AML-193 (cell line): ENCODE measurements around the gene HLA-DRB1.
"Not testable (repeated sequence)": the region's sequence is repeated elsewhere in the genome, so short reads cannot be mapped to it uniquely, and the experiment has no call there.

Experiments used
- DNase-seq, 2 experiments: peaks; one replicate each; lab custom pipeline; 2025; lab: John Stamatoyannopoulos, UW

The HLA-DRB1 gene

DNA sequence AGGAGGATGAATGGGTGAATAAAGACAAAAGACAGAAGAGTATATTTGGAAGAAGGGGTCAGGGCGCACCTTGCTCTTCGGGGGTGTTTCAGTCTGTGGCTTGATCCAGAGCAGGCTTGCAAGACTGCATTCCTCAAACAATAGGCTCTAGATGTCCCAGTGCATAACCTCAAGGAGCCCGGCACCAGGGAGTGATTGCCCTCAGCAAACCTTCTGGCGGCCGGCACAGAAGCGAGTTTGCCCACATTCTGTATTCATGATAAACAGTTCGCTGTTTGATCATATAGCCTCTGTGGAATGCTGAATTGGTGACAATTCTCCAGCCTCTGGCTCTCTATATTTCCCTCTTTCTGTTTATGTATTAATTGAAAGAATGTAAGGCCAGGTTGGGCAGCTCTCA, 29.9 kb downstream of the HLA-DRB1 start:
- no peak for DNase-seq

DNA sequence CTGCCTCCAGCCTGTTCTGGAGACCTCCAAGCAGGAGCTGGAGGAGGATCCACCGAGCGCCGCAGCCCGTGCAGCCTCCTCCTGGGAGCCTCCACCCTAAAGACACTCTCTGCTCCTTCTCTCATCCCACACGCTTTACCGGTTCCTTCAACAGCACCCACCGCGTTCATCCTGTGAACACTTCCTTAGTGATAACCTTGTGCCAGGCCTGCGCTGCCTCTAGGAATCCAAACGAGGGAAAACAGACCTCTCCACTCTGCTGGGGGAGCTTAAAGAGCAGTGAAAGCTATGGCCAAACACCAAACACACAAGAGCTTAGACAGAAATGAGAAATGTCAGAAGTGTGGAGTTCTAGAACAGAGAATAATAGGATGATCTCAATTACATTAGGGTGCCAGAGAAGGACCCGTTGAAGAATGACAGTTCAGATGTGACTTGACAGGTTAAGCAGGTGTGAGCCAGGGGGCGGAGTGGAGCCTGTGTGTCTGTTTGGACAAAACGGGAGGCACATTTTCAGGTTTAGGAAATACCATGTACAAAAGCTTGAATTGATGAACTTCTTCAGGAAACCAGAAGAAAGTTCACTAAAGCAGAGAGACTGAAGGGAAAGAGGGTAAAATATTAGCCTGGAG, 31.1 kb downstream of the HLA-DRB1 start:
- no peak for DNase-seq

DNA sequence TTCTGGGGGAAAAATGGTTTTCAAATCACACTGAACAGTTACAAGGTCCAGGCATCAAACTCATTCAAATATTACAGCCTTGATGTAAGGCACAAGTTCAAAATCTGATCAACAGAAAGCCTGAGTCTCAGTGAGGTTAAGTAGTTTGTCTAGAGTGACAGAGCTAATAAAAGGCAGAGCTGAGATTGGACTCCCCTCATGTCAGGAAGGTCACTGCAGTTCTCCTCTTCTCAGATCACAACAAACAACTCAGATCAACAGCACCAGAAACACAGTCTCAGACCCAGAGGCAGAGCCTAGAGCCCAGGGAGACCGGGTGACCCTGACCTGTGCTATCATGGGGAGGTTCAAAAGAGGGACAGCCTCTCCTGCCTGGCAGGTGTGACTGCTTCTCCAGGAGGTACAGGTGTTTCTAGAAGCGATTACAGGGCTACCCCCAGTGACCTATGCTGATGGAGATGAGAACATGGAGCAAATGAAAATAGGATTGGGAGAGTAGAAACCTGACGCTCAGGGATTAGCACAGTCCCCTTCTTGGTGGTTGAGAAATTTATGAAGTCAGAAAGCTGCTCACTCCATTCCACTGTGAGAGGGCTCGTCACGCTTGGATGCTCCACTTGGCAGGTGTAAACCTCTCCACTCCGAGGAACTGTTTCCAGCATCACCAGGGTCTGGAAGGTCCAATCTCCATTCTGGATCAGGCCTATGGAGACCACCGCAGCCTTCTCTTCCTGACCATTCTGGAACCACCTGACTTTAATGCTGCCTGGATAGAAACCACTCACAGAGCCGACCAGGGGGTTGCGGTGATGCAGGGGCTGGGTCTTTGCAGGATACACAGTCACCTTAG, 35.3 kb downstream of the HLA-DRB1 start:
- DNase-seq, result no peak

GRCh38 chr6:32553037-32553742, 36.5 kb downstream of the HLA-DRB1 start:
- no peak for DNase-seq

DNA sequence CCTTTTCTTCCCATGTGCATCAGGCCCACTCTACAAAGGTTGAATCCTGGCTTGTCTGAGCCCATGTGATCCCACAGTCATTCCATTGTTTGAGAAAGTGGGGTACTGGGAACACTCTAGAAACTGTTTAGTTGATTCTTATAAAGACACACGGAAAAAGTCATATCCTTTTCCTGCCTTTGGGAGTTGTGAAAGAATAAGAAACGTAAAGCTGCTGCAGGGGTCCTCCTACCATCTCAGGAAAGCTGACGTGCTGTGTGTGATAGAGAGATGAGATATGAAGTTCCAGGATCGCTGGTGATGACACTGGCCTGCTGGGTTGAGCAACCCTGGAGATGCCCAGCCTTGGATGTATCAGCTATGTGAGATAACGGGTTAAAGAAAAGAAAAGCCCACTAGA, 38.2 kb downstream of the HLA-DRB1 start:
- DNase-seq, result no peak

GRCh38 chr6:32539839-32540238, 49.8 kb downstream of the HLA-DRB1 start:
- DNase-seq, result no peak

GRCh38 chr6:32530431-32530793, 59.2 kb downstream of the HLA-DRB1 start:
- DNase-seq, result not testable (repeated sequence)

DNA sequence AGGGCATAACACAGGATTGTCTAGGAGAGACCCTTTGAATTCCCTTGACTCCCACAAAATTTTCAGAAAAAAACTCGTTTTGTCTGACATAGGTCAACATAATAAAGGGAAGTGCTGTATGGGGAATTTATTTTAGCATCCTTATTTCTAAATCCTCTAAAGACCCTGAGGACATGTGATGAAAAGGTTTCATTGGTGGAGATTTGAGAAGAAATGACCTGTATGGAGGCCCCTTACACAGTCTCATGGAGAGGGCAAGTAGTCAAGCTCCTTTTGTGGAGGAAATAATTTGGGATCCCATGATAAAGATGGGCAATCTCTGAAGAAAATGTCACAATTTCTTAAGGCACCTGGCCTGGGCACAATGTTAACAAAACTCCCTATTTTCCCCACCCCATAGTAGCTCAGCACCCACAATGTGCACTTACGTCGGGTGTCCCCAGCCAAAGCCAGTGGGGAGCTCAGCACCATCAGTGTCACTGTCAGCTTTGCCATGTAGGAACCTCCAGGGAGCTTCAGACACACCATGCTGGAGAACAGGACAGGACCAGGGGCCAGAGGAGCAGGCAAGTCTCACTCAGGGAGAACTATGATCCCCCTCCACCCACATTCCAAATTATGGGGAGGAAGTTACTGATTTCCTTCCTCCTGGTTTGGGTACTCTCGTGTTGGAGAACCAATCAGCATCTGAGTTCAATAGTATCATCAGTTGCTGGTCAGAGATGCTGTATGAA, 59.8 kb downstream of the HLA-DRB1 start, which contains the start of gene HLA-DRB5:
TSS of gene HLA-DRB5 (minus strand) at position 591 of the 734 bp plus-strand sequence. CDS start at position 528, 63 bp downstream.
- no peak for DNase-seq
